Endothelial cell of umbilical vein (primary cell): ENCODE data around the gene GNAO1. TPM values are rescaled to one million over a fixed set of nuclear protein-coding genes. Genes with fewer than 3 reads are reported as not detected.

Experiments used
- BruUV-seq: library from RNA; stranded (reverse); fragments of 400-500 nt; replicated peaks from 2 replicates; lab custom pipeline; 2021; lab: Mats Ljungman, UMichigan
- CTCF ChIA-PET: fragments of 300-600, 350-600 bp; sonication (Branson Sonifier 250); formaldehyde crosslinking; loops from one replicate; lab custom pipeline; 2021; ENCODE audit warnings: antibody characterized with exemption, inconsistent platforms; lab: Charles Lee
- POLR2A ChIA-PET: fragments of 300-600, 350-600 bp; sonication (Branson Sonifier 250); formaldehyde crosslinking; loops from one replicate; lab custom pipeline; 2021; ENCODE audit warnings: antibody characterized with exemption, inconsistent platforms; lab: Charles Lee
- DNase-seq: peaks from one replicate; pipeline ENCODE4 v3.0.0-alpha.2; 2011; ENCODE audit warnings: low read depth, low spot score
- FAIRE-seq: peaks from 2 replicates; lab custom pipeline; 2011; peaks lifted over from hg19 to GRCh38; lab: Jason Lieb, UNC
- H2AFZ ChIP-seq: 2 replicates; pipeline ENCODE4 v1.6.0; 2012; ENCODE audit warnings: low read depth, low read length, control low read depth, inconsistent platforms
- H3K27ac ChIP-seq: 2 replicates; pipeline ENCODE4 v1.5.1; 2011; ENCODE audit warnings: low read depth, mild to moderate bottlenecking, control low read depth, low read length, moderate library complexity; ENCODE audit not compliant: insufficient read depth
- H3K27me3 ChIP-seq, 2 experiments: 2 replicates each; pipeline versions ENCODE4 v1.6.0 to v1.6.1; 2011; ENCODE audit warnings: low read length in 2 of 2, mixed read lengths in 1 of 2; ENCODE audit not compliant: control insufficient read depth in 2 of 2, insufficient read depth in 2 of 2
- H3K36me3 ChIP-seq, 2 experiments: 2 replicates in 1 of 2; 3 replicates in 1 of 2; pipeline ENCODE4 v1.5.1; 2011; ENCODE audit warnings: low read length in 2 of 2, mild to moderate bottlenecking in 1 of 2, moderate library complexity in 1 of 2; ENCODE audit not compliant: control insufficient read depth in 2 of 2, insufficient read depth in 2 of 2; ENCODE audit errors: extremely low read depth in 1 of 2
- H3K4me1 ChIP-seq: 3 replicates; pipeline ENCODE4 v1.5.1; 2011; ENCODE audit warnings: mild to moderate bottlenecking, low read length; ENCODE audit not compliant: control insufficient read depth, insufficient read depth; ENCODE audit errors: extremely low read depth
- H3K4me2 ChIP-seq: 2 replicates; pipeline ENCODE4 v1.6.1; 2011; ENCODE audit warnings: low read length, control low read depth, mixed read lengths; ENCODE audit not compliant: insufficient read depth
- H3K4me3 ChIP-seq, 3 experiments: fragments of 200-600 bp in 1 of 3; sonication (generic), shearing (Covaris generic) in 1 of 3; replicated peaks in 1 of 3; 2 replicates each; pipeline ENCODE4 v1.5.1; 2011 to 2016; ENCODE audit warnings: control low read depth in 3 of 3, low read length in 3 of 3, mild to moderate bottlenecking in 2 of 3, inconsistent platforms in 1 of 3, low read depth in 1 of 3, moderate library complexity in 1 of 3; ENCODE audit not compliant: insufficient read depth in 1 of 3
- H3K79me2 ChIP-seq: 2 replicates; pipeline ENCODE4 v1.6.0; 2012; ENCODE audit warnings: low read length, inconsistent platforms; ENCODE audit not compliant: control insufficient read depth, insufficient read depth
- H3K9ac ChIP-seq: replicated peaks from 2 replicates; pipeline ENCODE3; 2011; ENCODE audit warnings: low read length, control low read depth; ENCODE audit not compliant: insufficient read depth; ENCODE audit errors: extremely low read depth
- H3K9me1 ChIP-seq: replicated peaks from 3 replicates; pipeline ENCODE4 v1.6.0; 2011; ENCODE audit warnings: mild to moderate bottlenecking, low read length; ENCODE audit not compliant: control insufficient read depth, insufficient read depth; ENCODE audit errors: extremely low read depth
- H3K9me3 ChIP-seq: replicated peaks from 2 replicates; pipeline ENCODE4 v1.5.1; 2012; ENCODE audit warnings: low read length, inconsistent platforms; ENCODE audit not compliant: control insufficient read depth, insufficient read depth
- H4K20me1 ChIP-seq: replicated peaks from 2 replicates; pipeline ENCODE3; 2011; ENCODE audit warnings: mild to moderate bottlenecking, low read length; ENCODE audit not compliant: control insufficient read depth, insufficient read depth; ENCODE audit errors: extremely low read depth
- CTCF ChIP-seq, 2 donors: IDR thresholded peaks; 1 replicate in 1 of 2; 2 replicates in 1 of 2; pipeline ENCODE4 v1.5.1; 2011; ENCODE audit warnings: low read length in 2 of 2, mild to moderate bottlenecking in 2 of 2, moderate library complexity in 2 of 2, control low read depth in 1 of 2, inconsistent platforms in 1 of 2, low read depth in 1 of 2; ENCODE audit not compliant: insufficient read depth in 1 of 2; ENCODE audit errors: extremely low read depth in 1 of 2
- EZH2 ChIP-seq: IDR thresholded peaks from 2 replicates; pipeline ENCODE4 v1.6.1; 2012; ENCODE audit warnings: borderline replicate concordance, low read depth, mild to moderate bottlenecking, moderate library complexity, low read length, inconsistent platforms; ENCODE audit not compliant: severe bottlenecking
- GATA2 ChIP-seq: IDR thresholded peaks from 2 replicates; pipeline ENCODE4 v1.7.0; 2011; ENCODE audit warnings: low read depth, mild to moderate bottlenecking, moderate library complexity, mixed read lengths, low read length; ENCODE audit not compliant: insufficient read length, insufficient read depth
- JUN ChIP-seq: IDR thresholded peaks from 2 replicates; pipeline ENCODE4 v1.6.1; 2011; ENCODE audit warnings: borderline replicate concordance, low read depth; ENCODE audit not compliant: insufficient read length, insufficient read depth
- MAX ChIP-seq: IDR thresholded peaks from 2 replicates; pipeline ENCODE4 v1.6.1; 2011; ENCODE audit not compliant: insufficient read depth, insufficient read length
- dilution Hi-C: fragments of 300-500 bp; cut with MboI; formaldehyde crosslinking; loops from one replicate; pipeline ENCODE4 v1.15.0; 2019; ENCODE audit warnings: low sequenced_read_pairs; ENCODE audit not compliant: extremely low pct_ligation_motif_present
- intact Hi-C: fragments of 100-400 bp; cut with micrococcal nuclease; formaldehyde crosslinking; loops from one replicate; pipeline ENCODE4 v1.10.0; 2022
- polyA plus RNA-seq, 4 experiments: library from polyadenylated mRNA; depleted of rRNA in 3 of 4; stranded (reverse) in 3 of 4; unstranded in 1 of 4; fragments of >200 nt; gene quantifications; 2 replicates each; pipeline versions ENCODE4 v1.2.1 to v1.2.3, GENCODE V29; 2011 to 2012; ENCODE audit warnings: missing spikeins in 1 of 4
- total RNA-seq: library from RNA; stranded (reverse); gene quantifications from 2 replicates; pipeline ENCODE4 v1.2.3, GENCODE V29; 2021

GNAO1 gene
- total and polyA plus RNA-seq, 2 donors (not counting 3 experiments of a cell fraction or from before 2014, with no cell fraction given): not detected

- no peak overlapping the region for H3K4me3 ChIP-seq
- no TSS peak for BruUV-seq
- ChIA-PET POLR2A (no interaction called here), CTCF (no interaction called here)
- no peaks in the 10 kb centered on the region for H3K4me1 ChIP-seq
- no peak overlapping the region for H2AFZ ChIP-seq
- H3K9me1 ChIP-seq: no peaks in the 10 kb centered on the region
- no peak overlapping the region for H3K27ac ChIP-seq
- H3K9me3 ChIP-seq: no peaks in the 10 kb centered on the region
- no peak for DNase-seq
- intact Hi-C loops: no loop called here
- no peak for FAIRE-seq
- H3K27me3 ChIP-seq: no peaks in the 10 kb centered on the region
- no peaks in the 10 kb centered on the region for H3K36me3 ChIP-seq
- TF ChIP-seq MAX (no peak), GATA2 (no peak), CTCF (IDR thresholded peaks at IDR 0.05; ENCODE audit: extremely low read depth in 1 of 2, insufficient read depth in 1 of 2, low read depth in 1 of 2, low read length in 2 of 2) (no peak), JUN (no peak), EZH2 (no peak)
- no peak overlapping the region for H3K4me2 ChIP-seq
- dilution Hi-C loops: no loop called here
- H3K79me2 ChIP-seq: no peaks in the 10 kb centered on the region
- H4K20me1 ChIP-seq: no peaks in the 10 kb centered on the region
- H3K9ac ChIP-seq: no peak overlapping the region
Measured at GRCh38 chr16:56222474-56222997, 31.2 kb downstream of the GNAO1 start.
